AG08396 (cell line): ENCODE measurements around the gene ROR2.
"Not testable (repeated sequence)": the region's sequence is repeated elsewhere in the genome, so short reads cannot be mapped to it uniquely, and the experiment has no call there.

Experiments used
- DNase-seq: peaks from one replicate; pipeline ENCODE4 v3.0.0; 2012; ENCODE audit warnings: low spot score, mixed read lengths

The ROR2 gene

GRCh38 chr9:91677822-91678436, 272.1 kb downstream of the ROR2 start:
- no peak for DNase-seq

GRCh38 chr9:91677331-91677730, 272.7 kb downstream of the ROR2 start:
- no peak for DNase-seq

GRCh38 chr9:91676046-91676445, 274.0 kb downstream of the ROR2 start:
- no peak for DNase-seq

GRCh38 chr9:91664663-91665062, 285.4 kb downstream of the ROR2 start:
- no peak for DNase-seq

- DNase-seq, result no peak
Measured at GRCh38 chr9:91663858-91664257, 286.2 kb downstream of the ROR2 start.

GRCh38 chr9:91661451-91661850, 288.6 kb downstream of the ROR2 start:
- no peak for DNase-seq

- no peak for DNase-seq
Measured at GRCh38 chr9:91660521-91660920, 289.5 kb downstream of the ROR2 start.

- peak; percentile 52 for DNase-seq
Measured at GRCh38 chr9:91659529-91660495, 290.2 kb downstream of the ROR2 start.

- no peak for DNase-seq
Measured at GRCh38 chr9:91658513-91659105, 291.4 kb downstream of the ROR2 start.

- DNase-seq, result no peak
Measured at GRCh38 chr9:91657501-91657900, 292.5 kb downstream of the ROR2 start.

GRCh38 chr9:91655658-91656057, 294.4 kb downstream of the ROR2 start:
- DNase-seq, result no peak

GRCh38 chr9:91655215-91655614, 294.8 kb downstream of the ROR2 start:
- DNase-seq, result no peak

GRCh38 chr9:91654527-91654926, 295.5 kb downstream of the ROR2 start:
- DNase-seq, result no peak

- no peak for DNase-seq
Measured at GRCh38 chr9:91647371-91647770, 302.7 kb downstream of the ROR2 start.

GRCh38 chr9:91646702-91647101, 303.3 kb downstream of the ROR2 start:
- no peak for DNase-seq

- DNase-seq, result no peak
Measured at GRCh38 chr9:91644433-91644832, 305.6 kb downstream of the ROR2 start.

- no peak for DNase-seq
Measured at GRCh38 chr9:91643481-91644077, 306.4 kb downstream of the ROR2 start.

GRCh38 chr9:91642771-91643170, 307.3 kb downstream of the ROR2 start:
- DNase-seq, result no peak

GRCh38 chr9:91640428-91640827, 309.6 kb downstream of the ROR2 start:
- DNase-seq, result no peak

- no peak for DNase-seq
Measured at GRCh38 chr9:91639054-91639453, 311.0 kb downstream of the ROR2 start.

- DNase-seq, result not testable (repeated sequence)
Measured at GRCh38 chr9:91634832-91635231, 315.2 kb downstream of the ROR2 start.

- DNase-seq, result no peak
Measured at GRCh38 chr9:91629718-91630117, 320.3 kb downstream of the ROR2 start.

GRCh38 chr9:91628892-91629291, 321.1 kb downstream of the ROR2 start:
- no peak for DNase-seq
